ENCODE results near the gene NCEH1. TPM values are rescaled to one million over a fixed set of nuclear protein-coding genes. Genes with fewer than 3 reads are reported as not detected.

Gene NCEH1
- total and polyA plus RNA-seq, 9 of the 15 experiments (the other 6 are each of a cell fraction or from before 2014, with no cell fraction given): 1.3 to 5.0 (median 2.8) TPM

DNA sequence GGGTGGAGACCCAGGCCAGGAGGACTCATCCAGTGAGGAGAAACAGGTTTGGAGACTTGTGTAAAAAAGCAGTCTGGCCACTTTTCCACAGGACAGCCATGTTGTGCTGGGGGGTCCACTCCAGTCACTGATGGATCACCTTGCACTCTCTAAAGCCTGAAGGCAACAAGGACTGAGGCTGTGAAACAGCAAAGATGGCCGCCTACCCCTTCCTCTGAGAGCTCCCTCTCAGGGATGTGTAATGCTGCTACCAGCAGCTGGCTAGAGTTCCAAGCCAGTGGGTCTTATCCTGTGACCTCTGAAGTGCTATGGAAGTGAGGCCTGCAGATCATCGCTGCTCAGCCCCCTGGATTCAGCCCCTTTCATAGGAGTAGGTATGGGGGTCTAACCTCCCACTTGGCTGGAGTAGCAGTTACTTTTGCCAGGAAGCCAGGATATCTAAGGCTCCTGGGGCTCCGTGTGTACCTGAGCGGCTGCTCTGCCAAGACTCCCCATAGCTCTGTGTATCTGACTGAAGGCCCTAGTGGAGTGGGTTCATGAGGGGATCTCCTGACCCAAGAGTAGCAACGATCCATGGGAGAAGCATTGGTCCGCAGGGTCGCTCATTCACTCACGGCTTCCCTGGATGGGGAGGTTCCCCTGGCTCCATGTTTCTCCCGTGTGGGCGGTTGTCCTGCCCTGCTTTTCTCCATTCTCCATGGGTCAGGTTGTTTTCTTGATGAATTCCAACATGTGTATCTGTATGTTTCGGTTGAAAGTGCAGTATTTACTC, 117.8 kb downstream of the NCEH1 start:
- Histone ChIP-seq H3K4me2 (ENCODE audit: insufficient read depth, low read length) (no peak overlapping the region), H4K20me1 (replicated peaks; ENCODE audit: control insufficient read depth, insufficient read depth, low read length) (no peaks in the 10 kb centered on the region), H3K9me3 (replicated peaks; ENCODE audit: control insufficient read depth, insufficient read depth, low read depth, low read length) (no peaks in the 10 kb centered on the region), H3K27me3 (ENCODE audit: control insufficient read depth in 2 of 2, insufficient read depth in 2 of 2, low read length in 2 of 2) (no peaks in the 10 kb centered on the region), H3K4me3 (no peak overlapping the region), H3K9ac (ENCODE audit: insufficient read depth in 1 of 2, low read depth in 2 of 2, low read length in 2 of 2) (no peak overlapping the region), H3K36me3 (ENCODE audit: control insufficient read depth, insufficient read depth, low read length) (no peaks in the 10 kb centered on the region), H3K4me1 (replicated peaks in 1 of 2; ENCODE audit: control insufficient read depth in 2 of 2, insufficient read depth in 2 of 2, low read length in 2 of 2) (peaks cover 14 to 23% of the 10 kb centered on the region in 2 experiments; a peak in 4 of 5 replicates), H3K79me2 (ENCODE audit: control insufficient read depth, insufficient read depth, low read length) (no peaks in the 10 kb centered on the region), H2AFZ (ENCODE audit: low read depth, low read length) (peak overlapping the region; percentile 22; the same call in 1 of the 2 replicates), H3K27ac (ENCODE audit: extremely low read depth, low read depth, low read length) (no peak overlapping the region), H3K9me1 (ENCODE audit: control insufficient read depth, insufficient read depth, low read length) (no peaks in the 10 kb centered on the region)
- 71% methylated on average over 11 of the region's 11 CpGs for WGBS (ENCODE audit: insufficient coverage, low coverage, missing lambda C conversion rate)
- BruUV-seq (replicated peaks): no TSS peak
- DNase-seq (ENCODE audit: extremely low read depth in 1 of 4, low spot score in 3 of 4): no peak
- ATAC-seq: no peak; the same call in 2 of the 3 replicates
- ChIA-PET POLR2A (interaction anchor here (0.6 kb wide), 1 partner anchor 105 kb away, joined by 3 read pairs; no protein-coding TSS in a partner anchor), CTCF (ENCODE audit: low intra/inter-chr PET ratio) (no interaction called here)
- in situ Hi-C loops (cut with MboI): no loop called here
- no peak for TF ChIP-seq DACH1 (IDR thresholded peaks at IDR 0.05; ENCODE audit: partially characterized antibody)
- TF ChIP-seq SMARCB1 (IDR thresholded peaks at IDR 0.05; ENCODE audit: insufficient read length, low read depth): no peak
- no peak for TF ChIP-seq ZNF76 (CRISPR knock-in tag; IDR thresholded peaks at IDR 0.05; ENCODE audit: borderline replicate concordance)
- peak in 1 of 3 experiments; percentile 27 for TF ChIP-seq YY1 (IDR thresholded peaks at IDR 0.05; ENCODE audit: borderline replicate concordance in 1 of 3, control insufficient read depth in 1 of 3, extremely low read depth in 1 of 3, insufficient read depth in 3 of 3, insufficient read length in 1 of 3, insufficient replicate concordance in 2 of 3, low read depth in 1 of 3, low read length in 2 of 3)
- TF ChIP-seq BMI1 (IDR thresholded peaks at IDR 0.05; ENCODE audit: low read length): no peak
- TF ChIP-seq POLR2G (IDR thresholded peaks at IDR 0.05; ENCODE audit: low read depth, low read length): no peak
- no peak for TF ChIP-seq TFAM (CRISPR knock-in tag; conservative IDR thresholded peaks at IDR 0.05)
- no peak for TF ChIP-seq HSF4 (CRISPR knock-in tag; IDR thresholded peaks at IDR 0.05; ENCODE audit: borderline replicate concordance)
- TF ChIP-seq PHB (CRISPR knock-in tag; IDR thresholded peaks at IDR 0.05): no peak
- no peak for TF ChIP-seq NR4A1 (CRISPR knock-in tag; IDR thresholded peaks at IDR 0.05)
- 0 out of 2 replicates have a peak, but pooled peaks have one; percentile 29 for TF ChIP-seq NR4A1 (tag; IDR thresholded peaks at IDR 0.05)
- TF ChIP-seq, protein P1, sequence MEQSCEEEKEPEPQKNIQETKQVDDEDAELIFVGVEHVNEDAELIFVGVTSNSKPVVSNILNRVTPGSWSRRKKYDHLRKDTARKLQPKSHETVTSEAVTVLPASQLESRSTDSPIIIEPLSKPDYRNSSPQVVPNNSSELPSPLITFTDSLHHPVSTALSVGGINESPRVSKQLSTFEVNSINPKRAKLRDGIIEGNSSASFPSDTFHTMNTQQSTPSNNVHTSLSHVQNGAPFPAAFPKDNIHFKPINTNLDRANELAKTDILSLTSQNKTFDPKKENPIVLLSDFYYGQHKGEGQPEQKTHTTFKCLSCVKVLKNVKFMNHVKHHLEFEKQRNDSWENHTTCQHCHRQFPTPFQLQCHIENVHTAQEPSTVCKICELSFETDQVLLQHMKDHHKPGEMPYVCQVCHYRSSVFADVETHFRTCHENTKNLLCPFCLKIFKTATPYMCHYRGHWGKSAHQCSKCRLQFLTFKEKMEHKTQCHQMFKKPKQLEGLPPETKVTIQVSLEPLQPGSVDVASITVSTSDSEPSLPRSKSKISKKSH (CRISPR knock-in tag; IDR thresholded peaks at IDR 0.05): no peak
- no peak for TF ChIP-seq ZNF583 (CRISPR knock-in tag; IDR thresholded peaks at IDR 0.05)
- TF ChIP-seq RBM34 (IDR thresholded peaks at IDR 0.05; ENCODE audit: borderline replicate concordance, insufficient read depth, low read length): no peak
- FAIRE-seq: no peak
- intact Hi-C loops (cut with micrococcal nuclease): no loop called here
